HL-60/S4 treated with retinoic acid at 250 ng/mL for 4 days and 3 days (cell line): Measurements from ENCODE around the gene CSNK1G1.
"Not testable (repeated sequence)": the region's sequence is repeated elsewhere in the genome, so short reads cannot be mapped to it uniquely, and the experiment has no call there.

Experiments
- in situ Hi-C: fragments of 300-500 bp; cut with MboI; formaldehyde crosslinking; loops from 2 replicates; pipeline ENCODE4 v1.7.0; 2022; ENCODE audit warnings: low sequenced_read_pairs

Gene CSNK1G1

GRCh38 chr15:64351265-64351664 lies 4.7 kb downstream of the CSNK1G1 start:
- in situ Hi-C loops = no loop called here

- in situ Hi-C loops = no loop called here
Measured at GRCh38 chr15:64349375-64349774, 6.6 kb downstream of the CSNK1G1 start.

- in situ Hi-C loops = no loop called here
Measured at GRCh38 chr15:64348455-64348854, 7.5 kb downstream of the CSNK1G1 start.

GRCh38 chr15:64346242-64346641 lies 9.7 kb downstream of the CSNK1G1 start:
- in situ Hi-C loops = not testable (repeated sequence)

- in situ Hi-C loops = no loop called here
Measured at GRCh38 chr15:64344651-64345294, 11.2 kb downstream of the CSNK1G1 start.

GRCh38 chr15:64343841-64344240 lies 12.1 kb downstream of the CSNK1G1 start:
- in situ Hi-C loops = no loop called here

- in situ Hi-C loops = no loop called here
Measured at GRCh38 chr15:64343222-64343621, 12.8 kb downstream of the CSNK1G1 start.

GRCh38 chr15:64341961-64342360 lies 14.0 kb downstream of the CSNK1G1 start:
- in situ Hi-C loops = no loop called here

GRCh38 chr15:64340355-64340754 lies 15.6 kb downstream of the CSNK1G1 start:
- in situ Hi-C loops = no loop called here

- in situ Hi-C loops = no loop called here
Measured at GRCh38 chr15:64337761-64338160, 18.2 kb downstream of the CSNK1G1 start.

- in situ Hi-C loops = no loop called here
Measured at GRCh38 chr15:64333986-64334929, 21.7 kb downstream of the CSNK1G1 start.

GRCh38 chr15:64333516-64333915 lies 22.5 kb downstream of the CSNK1G1 start:
- in situ Hi-C loops = no loop called here

- in situ Hi-C loops = not testable (repeated sequence)
Measured at GRCh38 chr15:64331668-64332067, 24.3 kb downstream of the CSNK1G1 start.

GRCh38 chr15:64326975-64327374 lies 29.0 kb downstream of the CSNK1G1 start:
- in situ Hi-C loops = not testable (repeated sequence)

- in situ Hi-C loops = not testable (repeated sequence)
Measured at GRCh38 chr15:64326458-64326857, 29.5 kb downstream of the CSNK1G1 start.

- in situ Hi-C loops = no loop called here
Measured at GRCh38 chr15:64324165-64324877, 31.7 kb downstream of the CSNK1G1 start.

GRCh38 chr15:64315216-64315615 lies 40.8 kb downstream of the CSNK1G1 start:
- in situ Hi-C loops = no loop called here

- in situ Hi-C loops = no loop called here
Measured at GRCh38 chr15:64314456-64314855, 41.5 kb downstream of the CSNK1G1 start.

- in situ Hi-C loops = no loop called here
Measured at GRCh38 chr15:64311566-64311965, 44.4 kb downstream of the CSNK1G1 start.

GRCh38 chr15:64310036-64310435 lies 45.9 kb downstream of the CSNK1G1 start:
- in situ Hi-C loops = no loop called here

- in situ Hi-C loops = no loop called here
Measured at GRCh38 chr15:64305261-64305660, 50.7 kb downstream of the CSNK1G1 start.
